ENCODE measurements around the gene TMEM164.

- TF ChIP-seq CTCF (conservative IDR thresholded peaks at IDR 0.05) (no peak), ZFX (IDR thresholded peaks at IDR 0.05) (no peak)
Observed at GRCh38 chrX:110087485-110088356, 84.8 kb downstream of the TMEM164 start.

All from C4-2B (cell line).